ENCODE results near the gene SLC18B1.

SLC18B1 gene

DNA sequence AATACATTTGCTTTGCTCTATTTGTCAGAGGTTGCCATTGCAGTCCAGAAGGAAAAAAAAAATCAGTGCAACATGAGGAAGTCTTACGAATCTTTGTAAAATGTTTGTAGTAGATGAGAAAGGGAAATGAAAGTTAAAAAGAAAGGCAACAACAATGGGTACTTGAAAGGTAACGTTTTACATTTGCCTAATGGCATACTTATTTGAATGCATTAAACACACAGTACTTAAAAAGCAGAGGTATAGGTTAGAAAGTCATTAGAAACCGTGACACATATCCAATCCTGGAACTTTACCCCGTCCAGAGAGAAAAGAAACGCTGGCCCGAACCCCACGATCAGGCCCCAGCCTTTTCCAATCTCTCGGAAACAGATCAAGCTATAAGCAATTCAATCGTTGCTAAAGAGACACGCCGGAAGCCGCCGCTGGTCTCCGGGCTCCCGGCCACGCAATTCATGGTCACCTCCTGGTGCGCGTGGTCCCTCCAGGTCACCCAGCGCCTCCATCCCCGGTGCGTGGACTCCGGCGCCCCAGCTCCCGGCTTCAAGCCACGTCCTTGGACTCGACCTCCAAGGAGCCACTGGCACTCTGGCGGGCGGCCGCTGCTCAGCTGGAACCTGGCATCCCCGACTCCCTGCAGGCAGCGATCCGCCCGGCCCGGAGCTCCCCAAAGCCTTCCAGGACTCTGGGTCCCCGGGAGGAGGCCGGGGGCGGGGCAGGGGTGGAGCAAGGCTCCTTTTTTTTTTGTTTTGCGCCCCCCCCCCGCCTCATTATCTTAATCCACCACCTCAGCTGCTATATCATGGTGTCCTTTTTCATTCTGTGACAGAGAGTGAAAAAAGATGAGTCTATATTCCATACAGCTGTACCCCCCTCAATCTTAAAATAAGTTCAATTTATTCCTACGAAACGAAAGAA is at the start of gene SLC18B1:
SLC18B1 (minus strand) TSS at position 687 of the 918 bp plus-strand sequence; CDS start at position 506, 181 bp downstream.
- DNase-seq (ENCODE audit: low read depth in 4 of 4, low spot score in 1 of 4), result peak in 1 of 4 experiments; percentile 56

DNA sequence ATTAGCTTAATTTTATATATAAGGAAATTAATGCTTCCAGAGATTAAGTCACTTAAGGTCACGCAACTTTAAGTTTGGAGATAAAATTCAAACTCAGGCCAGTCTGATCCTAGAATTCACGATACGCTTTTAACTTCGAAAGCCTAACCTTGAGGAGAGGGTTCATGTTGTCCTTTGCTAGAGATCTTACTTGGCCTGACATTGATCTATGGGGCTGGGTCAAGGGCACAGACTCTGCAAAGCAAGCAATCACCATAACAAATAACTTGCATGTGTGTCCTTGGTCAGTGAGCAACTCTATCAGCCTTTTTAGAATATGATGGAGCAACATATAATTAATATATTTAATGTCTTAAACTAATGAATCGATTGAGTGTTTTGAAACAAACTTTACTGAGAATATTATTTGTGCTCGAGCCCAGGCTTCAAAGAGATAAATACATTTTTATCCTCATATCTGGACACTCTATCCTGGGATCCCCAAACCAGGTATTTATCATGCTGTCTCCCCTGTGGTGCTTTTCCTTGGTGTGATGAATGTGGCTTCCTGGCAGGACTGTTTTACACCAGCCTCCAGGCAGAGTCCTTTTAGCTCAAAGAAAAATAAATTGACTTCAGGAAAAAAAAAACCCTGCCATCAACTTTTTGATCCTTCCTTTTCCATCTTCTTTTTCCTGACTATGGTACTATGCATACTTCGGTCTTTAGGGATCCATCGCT is 45.0 kb upstream of the SLC18B1 start:
- DNase-seq (ENCODE audit: low read depth in 4 of 4, low spot score in 1 of 4), result no peak

DNA sequence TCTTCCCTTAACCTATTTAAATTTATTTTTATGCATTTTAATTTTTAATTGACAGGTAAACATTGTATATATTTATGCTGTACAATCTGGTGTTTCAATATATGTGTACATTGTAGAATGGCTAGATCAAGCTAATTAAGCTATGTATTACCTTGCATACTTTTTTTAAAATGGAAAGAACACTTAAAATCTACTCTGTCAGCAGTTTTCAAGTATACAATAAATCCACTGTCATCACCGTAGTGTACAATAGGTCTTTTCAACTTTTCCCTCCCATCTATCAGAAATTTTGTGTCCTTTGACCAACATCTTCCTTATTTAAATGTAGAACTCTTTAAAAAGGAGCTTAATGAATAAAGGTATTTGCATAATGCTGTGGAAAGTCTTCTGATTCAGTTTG is 43.5 kb upstream of the SLC18B1 start:
- no peak for DNase-seq (ENCODE audit: low read depth in 4 of 4, low spot score in 1 of 4)

DNA sequence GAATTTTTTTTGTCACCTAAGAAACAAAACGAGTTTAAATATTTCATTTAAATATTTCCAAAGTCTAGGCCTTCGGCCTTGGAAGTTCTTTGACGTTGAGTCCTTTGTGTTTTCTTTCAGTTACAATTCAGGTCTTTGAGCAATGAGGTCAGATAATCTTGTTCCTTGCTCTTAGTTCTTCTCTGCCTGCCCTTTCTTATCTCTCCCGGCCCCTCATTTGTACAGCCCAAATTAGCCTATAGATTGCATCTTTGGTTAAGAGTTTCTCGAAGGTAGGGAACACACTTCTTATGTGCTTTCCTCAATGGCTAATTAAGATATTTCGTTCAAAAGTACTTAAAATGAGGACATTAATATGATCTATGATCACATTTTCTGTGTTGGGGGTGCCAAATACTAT is 34.5 kb upstream of the SLC18B1 start:
- no peak for DNase-seq (ENCODE audit: low read depth in 4 of 4, low spot score in 1 of 4)

DNA sequence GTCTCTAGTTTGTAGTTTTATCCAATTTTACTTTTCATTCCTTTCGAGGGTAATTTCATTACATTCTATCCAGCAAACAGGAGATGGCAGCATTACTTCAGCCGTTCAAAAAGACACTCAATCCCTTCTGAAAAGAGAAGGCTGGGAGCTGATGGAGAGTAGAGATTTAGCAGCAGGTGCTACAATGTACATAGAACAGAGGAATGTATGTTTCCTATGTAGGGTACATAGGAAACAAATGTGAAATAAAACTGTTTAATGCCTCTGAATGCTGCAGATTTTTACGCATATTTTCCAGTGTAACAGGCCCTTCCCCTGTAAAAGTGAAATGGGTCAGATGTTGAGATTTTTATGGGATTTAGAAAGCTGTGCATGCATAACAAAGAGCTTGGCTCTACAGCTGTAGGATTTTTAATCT is 31.9 kb upstream of the SLC18B1 start:
- no peak for DNase-seq (ENCODE audit: low read depth in 4 of 4, low spot score in 1 of 4)

DNA sequence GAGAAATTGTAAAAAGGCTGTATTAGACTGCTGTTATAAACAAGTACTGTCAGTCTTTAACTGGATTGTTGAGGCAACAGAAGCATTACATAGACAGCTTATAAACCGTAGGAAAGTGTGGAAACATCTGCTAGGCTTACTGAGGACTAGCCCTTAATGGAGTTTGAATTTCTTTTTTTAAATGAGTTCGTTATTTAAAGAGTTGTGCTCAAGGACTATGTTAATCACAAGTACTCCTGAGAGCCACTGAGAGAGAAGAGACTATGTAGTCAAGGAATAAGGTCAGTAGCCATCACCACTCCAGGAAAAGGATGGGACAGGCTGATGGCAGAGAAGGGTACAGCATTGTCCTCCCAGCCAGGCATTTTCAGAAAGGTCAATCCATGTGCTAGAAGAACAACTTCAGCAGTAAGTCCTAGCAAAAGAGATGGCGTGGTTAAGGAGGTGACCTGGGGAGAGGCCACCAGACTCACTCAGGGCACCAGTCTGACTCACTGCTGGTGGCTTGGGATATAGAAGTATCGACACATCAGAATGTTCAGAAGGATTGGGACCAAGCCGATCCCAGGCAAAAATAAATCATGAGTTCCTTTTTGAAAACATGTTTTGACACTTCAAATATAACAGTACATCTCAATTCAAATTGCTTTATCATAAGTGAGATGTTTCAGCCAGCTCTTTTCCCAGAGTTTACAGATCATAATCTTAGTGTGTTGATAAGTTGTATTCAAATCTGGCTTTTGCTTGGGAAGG is 22.4 kb upstream of the SLC18B1 start:
- DNase-seq (ENCODE audit: low read depth in 4 of 4, low spot score in 1 of 4), result no peak

DNA sequence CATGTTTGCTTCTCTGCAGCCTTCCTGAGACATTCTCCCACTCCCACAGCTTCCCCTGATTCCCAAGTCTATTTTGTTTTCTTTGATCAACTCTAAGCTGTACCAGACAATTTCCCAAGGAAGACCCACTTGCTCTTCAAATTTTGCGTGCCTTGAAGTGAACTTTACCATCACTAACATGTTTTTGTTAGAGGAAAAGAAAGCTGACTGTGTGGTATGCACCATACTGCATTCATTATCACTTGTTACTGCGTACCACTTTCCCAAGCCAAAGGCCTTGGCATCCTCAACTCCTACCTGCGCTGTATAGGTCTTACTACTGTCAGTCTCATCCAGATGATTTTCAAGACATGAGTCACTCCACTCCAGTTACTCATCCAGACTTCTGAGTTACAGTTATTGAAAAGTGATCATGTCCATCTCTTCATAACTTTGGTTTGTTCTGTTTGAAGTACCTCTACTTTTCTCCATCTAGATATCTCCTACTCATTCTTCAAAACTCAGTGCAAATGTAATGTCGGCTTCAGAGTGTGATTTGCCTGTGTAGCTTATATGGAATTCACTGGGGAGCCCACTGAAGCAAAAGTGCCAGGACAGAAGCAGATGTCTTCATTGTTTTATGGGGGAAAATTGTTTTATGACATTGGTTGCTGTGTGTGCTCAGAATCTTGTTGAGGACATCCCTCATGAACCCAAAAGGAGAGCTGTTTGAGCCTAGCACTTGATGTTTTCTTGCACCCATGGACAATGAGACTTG is 21.1 kb upstream of the SLC18B1 start:
- no peak for DNase-seq (ENCODE audit: low read depth in 4 of 4, low spot score in 1 of 4)

DNA sequence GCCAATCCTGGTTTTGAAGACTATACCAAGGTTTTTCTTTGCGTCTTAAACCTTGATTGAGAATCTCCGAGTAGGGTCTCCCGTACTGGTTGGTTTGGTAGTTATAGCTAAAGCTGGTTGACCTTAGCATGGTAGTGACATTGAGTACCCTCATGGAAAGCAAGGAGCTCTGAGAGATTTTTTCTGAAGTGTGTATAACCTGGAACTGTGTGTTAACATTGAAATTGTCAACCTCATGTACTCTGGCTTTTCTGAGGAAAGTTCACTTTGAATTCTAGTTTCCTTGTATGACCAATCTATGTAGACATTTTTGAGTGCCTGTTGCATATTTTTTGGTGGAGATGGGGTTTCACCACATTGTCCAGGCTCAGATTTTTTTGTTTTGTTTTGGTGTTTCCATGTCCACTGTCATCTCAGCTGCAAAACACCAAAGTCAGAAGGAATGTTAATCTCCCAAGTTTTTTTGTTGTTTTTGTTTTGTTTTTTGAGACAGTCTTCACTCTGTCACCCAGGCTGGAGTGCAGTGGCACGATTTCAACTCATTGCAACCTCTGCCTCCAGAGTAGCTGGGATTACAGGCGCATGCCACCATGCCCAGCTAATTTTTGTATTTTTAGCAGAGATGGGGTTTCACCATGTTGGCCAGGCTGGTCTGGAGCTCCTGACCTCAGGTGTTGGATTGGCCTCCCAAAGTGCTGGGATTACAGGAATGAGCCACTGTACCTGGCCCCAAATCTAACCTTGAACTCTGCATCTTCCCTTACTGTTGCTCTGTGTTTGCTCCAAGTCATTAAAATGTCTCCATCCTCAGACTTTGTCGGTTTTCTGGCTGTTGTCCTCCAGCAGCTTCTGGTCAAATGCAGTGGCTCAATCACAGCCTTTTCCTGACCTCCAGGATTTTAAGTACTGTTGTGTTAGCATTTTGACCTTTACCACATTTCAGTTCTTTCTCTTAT is 20.2 kb upstream of the SLC18B1 start:
- no peak for DNase-seq (ENCODE audit: low read depth in 4 of 4, low spot score in 1 of 4)

DNA sequence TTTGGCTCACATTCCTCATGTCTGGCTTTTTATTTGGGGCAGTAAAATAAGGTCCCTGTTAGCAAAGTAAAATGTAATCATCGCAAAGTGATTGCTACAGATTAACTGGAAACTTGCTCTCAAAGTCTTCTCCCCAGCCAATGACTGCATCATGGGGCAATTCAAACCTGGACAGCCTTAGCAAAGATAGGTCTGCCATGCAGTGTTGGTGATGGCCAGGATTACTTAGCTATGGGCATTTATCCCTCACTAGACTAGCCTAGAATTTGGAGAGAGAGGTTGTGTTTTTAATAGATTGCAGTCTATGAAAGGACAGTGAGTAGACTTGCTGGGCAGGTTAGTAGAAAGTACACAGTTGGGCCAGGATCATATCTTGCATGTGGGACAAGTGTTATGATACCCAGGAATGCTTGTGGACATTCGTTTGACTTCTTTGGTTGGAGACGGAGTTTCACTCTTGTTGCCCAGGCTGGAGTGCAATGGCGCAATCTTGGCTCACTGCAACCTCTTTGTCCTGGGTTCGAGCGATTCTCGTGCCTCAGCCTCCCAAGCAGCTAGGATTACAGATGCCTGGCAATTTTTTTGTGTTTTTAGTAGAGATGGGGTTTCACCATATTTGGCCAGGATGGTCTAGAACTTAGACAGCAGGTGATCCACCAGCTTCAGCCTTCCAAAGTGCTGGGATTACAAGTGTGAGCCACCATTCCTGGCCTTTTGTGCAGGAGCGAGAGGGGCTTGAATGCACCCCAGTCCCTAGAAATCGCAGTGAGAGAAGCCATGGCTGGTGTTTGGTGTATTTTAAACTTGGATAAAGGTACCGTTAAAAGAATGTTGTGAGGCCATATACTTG is 19.3 kb upstream of the SLC18B1 start:
- DNase-seq (ENCODE audit: low read depth in 4 of 4, low spot score in 1 of 4), result no peak

DNA sequence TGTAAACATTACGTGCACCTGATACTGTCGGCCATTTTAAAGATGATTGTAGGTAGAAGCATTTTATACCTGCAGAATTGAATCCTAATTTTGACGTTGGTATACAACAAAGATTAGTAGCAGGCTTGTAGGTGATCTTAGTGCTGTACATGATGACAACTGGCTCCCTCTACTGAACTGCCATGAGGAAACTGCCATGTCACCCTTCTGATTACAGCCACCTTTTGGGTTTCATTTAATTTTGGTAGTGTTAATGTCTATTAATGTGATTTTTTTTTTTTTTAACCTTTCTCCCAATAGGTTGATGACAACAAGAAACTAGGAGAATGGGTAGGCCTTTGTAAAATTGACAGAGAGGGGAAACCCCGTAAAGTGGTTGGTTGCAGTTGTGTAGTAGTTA is 18.2 kb upstream of the SLC18B1 start:
- no peak for DNase-seq (ENCODE audit: low read depth in 4 of 4, low spot score in 1 of 4)

DNA sequence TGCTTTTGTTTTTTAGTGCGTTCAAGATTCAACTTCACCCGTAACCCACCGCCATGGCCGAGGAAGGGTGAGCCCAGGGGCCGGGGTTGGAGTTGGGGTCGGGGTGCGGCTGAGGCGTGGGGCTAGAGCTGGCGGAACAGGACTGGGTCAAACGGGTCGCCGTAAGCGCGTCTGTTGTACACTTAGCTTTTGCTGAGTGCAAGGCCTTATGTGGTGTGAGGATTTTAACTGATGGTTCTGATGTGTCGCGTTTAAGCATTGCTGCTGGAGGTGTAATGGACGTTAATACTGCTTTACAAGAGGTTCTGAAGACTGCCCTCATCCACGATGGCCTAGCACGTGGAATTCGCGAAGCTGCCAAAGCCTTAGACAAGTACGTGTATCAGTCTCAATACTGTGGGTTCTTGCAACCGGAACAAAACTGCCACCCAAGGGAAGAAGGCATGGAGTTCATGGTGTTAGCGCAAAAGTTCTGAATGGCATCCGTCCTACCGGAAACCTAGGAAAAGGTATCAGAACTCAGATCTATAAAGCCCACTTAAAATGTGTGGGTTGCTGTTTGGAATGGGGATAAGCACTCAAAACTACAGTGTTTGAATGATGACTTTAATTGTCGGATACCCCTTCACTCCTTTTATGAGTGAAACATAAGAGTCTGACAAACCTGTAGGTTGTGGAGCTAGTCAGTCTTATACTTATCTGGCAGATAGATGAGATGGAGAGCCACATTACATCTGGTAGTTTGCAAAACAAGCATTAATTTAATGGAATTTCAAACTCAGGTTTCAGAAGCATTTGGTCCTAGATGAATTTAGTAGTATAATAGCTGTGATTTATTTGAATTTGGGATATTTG is 16.5 kb upstream of the SLC18B1 start:
- no peak for DNase-seq (ENCODE audit: low read depth in 4 of 4, low spot score in 1 of 4)

DNA sequence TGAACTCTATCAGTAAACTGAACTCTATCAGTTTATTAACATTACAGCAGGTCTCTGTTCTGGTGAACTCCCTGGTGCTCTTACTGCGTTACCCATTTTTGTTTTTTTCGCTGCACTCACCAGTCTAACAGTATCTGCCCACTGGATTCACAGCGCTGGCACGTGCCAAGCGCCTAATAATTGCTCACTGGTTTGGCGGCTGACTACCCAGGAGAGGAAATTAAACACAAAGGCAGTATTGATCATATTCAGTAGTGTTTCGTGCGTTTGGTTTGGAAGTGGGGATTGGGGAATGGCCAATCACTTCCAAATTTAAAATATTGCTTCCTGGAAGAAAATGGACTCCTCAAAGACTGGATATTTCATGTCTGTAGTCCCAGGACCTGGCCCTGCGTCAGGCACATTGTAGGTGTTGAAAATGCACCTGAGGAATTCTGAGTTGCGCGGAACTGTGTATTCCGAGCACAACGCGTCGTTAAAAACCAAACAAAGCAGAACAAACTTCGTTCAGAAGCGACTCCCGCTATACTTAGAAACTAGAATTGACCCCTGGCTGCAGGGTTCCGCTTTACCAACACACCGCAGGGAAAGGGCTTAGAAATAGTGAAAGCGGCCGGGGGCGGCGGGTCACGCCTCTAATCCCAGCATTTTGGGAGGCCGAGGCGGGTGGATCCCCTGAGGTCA is 14.9 kb upstream of the SLC18B1 start:
- DNase-seq (ENCODE audit: low read depth in 4 of 4, low spot score in 1 of 4), result no peak

DNA sequence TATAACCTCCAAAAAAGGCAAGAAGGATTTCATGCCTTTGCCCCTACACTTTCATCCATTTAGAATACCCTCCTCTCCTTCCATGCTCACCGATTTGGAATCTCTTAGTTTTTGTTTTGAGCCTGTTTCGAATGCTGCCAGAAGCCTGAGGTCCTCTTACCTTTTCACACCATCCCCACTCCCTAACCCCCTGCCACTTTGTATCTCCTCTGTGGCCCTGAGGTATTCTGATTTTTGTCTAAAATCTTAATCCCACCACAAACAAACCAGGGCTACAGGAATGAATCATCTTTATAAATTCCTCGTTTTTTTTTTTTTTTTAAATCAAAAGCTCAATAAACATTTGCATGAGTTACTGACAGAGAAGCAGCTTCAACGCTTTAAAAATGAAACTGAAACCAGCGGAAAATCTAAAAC is 14.3 kb upstream of the SLC18B1 start:
- no peak for DNase-seq (ENCODE audit: low read depth in 4 of 4, low spot score in 1 of 4)

DNA sequence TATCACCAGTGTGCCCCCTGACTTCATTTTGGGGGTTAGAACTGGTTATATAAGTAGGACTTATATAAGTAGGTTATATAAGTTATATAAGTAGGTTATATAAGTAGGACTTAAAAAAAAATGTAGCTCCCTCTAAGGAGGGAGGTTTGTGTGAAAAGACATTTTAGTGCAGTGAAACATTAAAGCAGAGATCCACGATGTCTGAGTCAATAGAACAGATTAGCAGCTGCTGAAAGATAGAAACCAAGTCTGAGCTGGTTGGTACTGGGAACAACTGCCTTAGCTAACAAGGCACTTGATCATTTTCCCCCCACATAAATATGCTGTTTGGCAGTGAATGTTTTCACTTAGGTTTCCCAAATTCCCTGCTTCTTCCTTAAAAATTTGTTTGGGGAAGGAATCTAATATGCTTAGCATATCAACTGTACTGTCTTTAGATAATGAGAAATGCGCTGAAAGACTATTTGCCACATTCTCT is 13.9 kb upstream of the SLC18B1 start:
- DNase-seq (ENCODE audit: low read depth in 4 of 4, low spot score in 1 of 4), result no peak

DNA sequence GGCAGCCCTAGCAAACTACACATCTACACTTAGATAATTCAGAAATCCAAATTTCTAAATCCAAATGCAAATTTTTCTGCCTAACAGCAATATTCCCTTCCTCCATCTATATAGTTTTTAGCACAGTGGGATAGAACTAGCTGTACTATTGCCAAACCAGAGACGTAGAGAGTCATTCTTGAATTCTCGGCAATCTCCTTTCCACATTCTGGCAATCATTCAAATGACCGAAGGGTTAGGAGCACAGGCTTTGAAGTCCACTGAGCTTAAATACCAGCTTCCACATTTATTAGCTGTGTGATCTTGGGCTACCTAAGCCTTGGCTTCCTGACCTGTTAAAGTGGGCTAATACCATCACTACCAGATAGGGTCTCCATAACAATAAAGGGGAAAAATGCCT is 12.8 kb upstream of the SLC18B1 start:
- DNase-seq (ENCODE audit: low read depth in 4 of 4, low spot score in 1 of 4), result no peak

DNA sequence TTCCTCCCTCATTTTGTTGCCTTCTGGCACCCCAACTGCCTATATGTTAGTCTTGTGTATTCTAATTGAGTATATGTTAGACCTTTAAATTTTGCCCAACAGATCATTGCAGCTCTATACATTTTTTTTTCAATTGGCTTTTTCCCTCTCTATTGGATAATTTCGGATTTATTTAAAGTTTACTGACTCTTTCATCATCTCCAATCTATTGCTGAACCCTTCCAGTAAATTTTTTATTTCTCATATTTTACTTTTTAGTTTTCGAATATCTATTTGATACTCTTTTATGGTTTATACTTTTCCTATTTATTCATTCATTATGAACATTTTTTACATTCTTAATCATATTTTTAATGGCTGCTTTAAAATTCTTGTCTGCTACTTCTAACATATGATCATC is 7.1 kb upstream of the SLC18B1 start:
- DNase-seq (ENCODE audit: low read depth in 4 of 4, low spot score in 1 of 4), result no peak

DNA sequence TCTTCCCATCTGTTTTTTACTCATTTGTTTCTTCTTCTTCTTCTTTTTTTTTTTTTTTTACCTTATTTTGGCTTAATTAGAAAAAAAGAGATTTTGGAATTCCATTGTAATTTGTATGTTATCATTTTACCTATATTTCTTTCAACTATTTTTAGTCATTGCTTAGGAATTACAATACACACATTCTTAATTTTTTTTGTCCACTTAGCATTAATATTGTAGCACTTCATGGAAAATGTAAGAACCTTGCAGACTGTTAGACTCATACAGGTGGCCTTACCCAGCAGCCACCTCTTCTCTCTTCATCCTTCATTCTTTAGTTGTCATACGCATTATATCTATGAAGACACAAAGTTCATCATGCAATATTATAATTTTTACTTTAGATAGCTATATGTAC is 5.8 kb upstream of the SLC18B1 start:
- DNase-seq (ENCODE audit: low read depth in 4 of 4, low spot score in 1 of 4), result no peak

Data from stimulated activated CD4-positive, alpha-beta T cell treated with anti-CD3 and anti-CD28 coated beads, Interleukin-1b, Interleukin-23, amount 100 ng/mL, for 24 hours (primary cell).